Peyer's patch (tissue), 4 donors: ENCODE measurements around the gene DNMT1. TPM values are rescaled to one million over a fixed set of nuclear protein-coding genes. Genes with fewer than 3 reads are reported as not detected.
"Not testable (repeated sequence)": the region's sequence is repeated elsewhere in the genome, so short reads cannot be mapped to it uniquely, and the experiment has no call there.

Source experiments
- DNase-seq, 3 donors: peaks; one replicate each; pipeline ENCODE4 v3.0.0-alpha.2; 2017 to 2019
- H3K27ac ChIP-seq, 4 donors: fragments of 200-600 bp; sonication (generic); one replicate each; pipeline ENCODE4 v1.5.1; 2016 to 2019
- H3K27me3 ChIP-seq, 2 donors: fragments of 200-600 bp; sonication (generic); one replicate each; pipeline ENCODE4 v1.5.1; 2019
- H3K36me3 ChIP-seq, 3 donors: fragments of 200-600 bp; sonication (generic); one replicate each; pipeline ENCODE4 v1.5.1; 2016 to 2019
- H3K4me1 ChIP-seq, 4 donors: fragments of 200-600 bp; sonication (generic); one replicate each; pipeline ENCODE4 v1.5.1; 2016 to 2019
- H3K4me3 ChIP-seq, 4 donors: fragments of 200-600 bp; sonication (generic); 1 replicate in 3 of 4; 2 replicates in 1 of 4; pipeline ENCODE4 v1.5.1; 2016 to 2019; ENCODE audit warnings: mild to moderate bottlenecking in 1 of 4
- H3K9me3 ChIP-seq, 4 donors: fragments of 200-600 bp; sonication (generic); one replicate each; pipeline ENCODE4 v1.5.1; 2016 to 2019; ENCODE audit warnings: mild to moderate bottlenecking in 1 of 4
- POLR2A ChIP-seq, 2 donors: fragments of 450-650 bp; IDR thresholded peaks; one replicate each; pipeline ENCODE4 v1.5.1; 2017; ENCODE audit warnings: antibody characterized with exemption in 2 of 2, mild to moderate bottlenecking in 2 of 2, moderate library complexity in 2 of 2
- total RNA-seq, 4 donors: library from RNA; depleted of rRNA; stranded (reverse); fragments of >200 nt; gene quantifications; one replicate each; pipeline ENCODE4 v1.1.0, GENCODE V29; 2016
- TF ChIP-seq, protein P1 (sequence below), 6 experiments: fragments of 450-650 bp in 4 of 6; fragments of 200-600 bp in 2 of 6; sonication (generic) in 1 of 6; IDR thresholded peaks; one replicate each; pipeline ENCODE4 v1.5.1; 2017 to 2019; ENCODE audit warnings: antibody characterized with exemption in 6 of 6, mild to moderate bottlenecking in 3 of 6, moderate library complexity in 1 of 6

Gene DNMT1
- total RNA-seq, 4 donors from 2014 or later: 22.1 to 195 (median 41.5) TPM

DNA sequence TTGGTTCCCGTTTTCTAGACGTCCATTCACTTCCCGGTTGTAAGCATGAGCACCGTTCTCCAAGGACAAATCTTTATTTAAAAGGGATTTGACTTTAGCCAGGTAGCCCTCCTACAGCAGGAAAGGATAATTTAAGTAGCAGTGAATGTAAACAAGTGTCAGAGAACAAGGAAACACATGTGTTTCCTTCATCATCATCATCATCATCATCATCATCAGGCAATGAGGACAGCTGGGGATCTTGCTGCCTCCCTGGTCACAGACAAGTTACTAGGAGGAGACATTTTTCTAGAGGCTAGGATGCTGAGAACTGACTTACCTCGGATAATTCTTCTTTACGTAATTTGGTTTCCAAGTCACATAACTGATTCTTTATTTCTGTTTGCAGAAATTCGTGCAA, 14.3 kb downstream of the DNMT1 start:
- Histone ChIP-seq H3K27me3 (no peaks in the 10 kb centered on the region), H3K4me1 (no peaks in the 10 kb centered on the region), H3K36me3 (peaks cover 0 to 40% (median 0%) of the 10 kb centered on the region in 3 donors), H3K4me3 (no peak overlapping the region), H3K9me3 (no peaks in the 10 kb centered on the region), H3K27ac (no peak overlapping the region)
- TF ChIP-seq, protein P1, sequence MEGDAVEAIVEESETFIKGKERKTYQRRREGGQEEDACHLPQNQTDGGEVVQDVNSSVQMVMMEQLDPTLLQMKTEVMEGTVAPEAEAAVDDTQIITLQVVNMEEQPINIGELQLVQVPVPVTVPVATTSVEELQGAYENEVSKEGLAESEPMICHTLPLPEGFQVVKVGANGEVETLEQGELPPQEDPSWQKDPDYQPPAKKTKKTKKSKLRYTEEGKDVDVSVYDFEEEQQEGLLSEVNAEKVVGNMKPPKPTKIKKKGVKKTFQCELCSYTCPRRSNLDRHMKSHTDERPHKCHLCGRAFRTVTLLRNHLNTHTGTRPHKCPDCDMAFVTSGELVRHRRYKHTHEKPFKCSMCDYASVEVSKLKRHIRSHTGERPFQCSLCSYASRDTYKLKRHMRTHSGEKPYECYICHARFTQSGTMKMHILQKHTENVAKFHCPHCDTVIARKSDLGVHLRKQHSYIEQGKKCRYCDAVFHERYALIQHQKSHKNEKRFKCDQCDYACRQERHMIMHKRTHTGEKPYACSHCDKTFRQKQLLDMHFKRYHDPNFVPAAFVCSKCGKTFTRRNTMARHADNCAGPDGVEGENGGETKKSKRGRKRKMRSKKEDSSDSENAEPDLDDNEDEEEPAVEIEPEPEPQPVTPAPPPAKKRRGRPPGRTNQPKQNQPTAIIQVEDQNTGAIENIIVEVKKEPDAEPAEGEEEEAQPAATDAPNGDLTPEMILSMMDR (IDR thresholded peaks at IDR 0.05): no peak
- TF ChIP-seq POLR2A (IDR thresholded peaks at IDR 0.05): no peak
- no peak for DNase-seq

DNA sequence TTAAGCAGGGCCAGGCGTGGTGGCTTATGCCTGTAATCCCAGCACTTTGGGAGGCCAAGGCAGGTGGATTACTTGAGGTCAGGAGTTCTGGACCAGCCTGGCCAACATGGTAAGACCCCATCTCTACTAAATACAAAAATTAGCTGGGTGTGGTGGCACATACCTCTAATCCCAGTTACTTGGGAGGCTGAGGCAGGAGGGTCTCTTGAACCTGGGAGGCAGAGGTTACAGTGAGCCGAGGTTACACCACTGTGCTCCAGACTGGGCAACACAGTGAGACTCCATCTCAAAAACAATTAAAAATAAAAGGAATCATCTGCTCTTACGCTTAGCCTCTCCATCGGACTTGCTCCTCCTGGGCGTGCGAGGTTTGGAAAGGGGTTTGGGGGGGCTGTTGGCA, 14.7 kb downstream of the DNMT1 start:
- H3K4me3 ChIP-seq, H3K27me3 ChIP-seq, H3K27ac ChIP-seq, H3K4me1 ChIP-seq, H3K9me3 ChIP-seq, DNase-seq: not testable (repeated sequence)
- peaks cover 0 to 44% (median 0%) of the 10 kb centered on the region in 3 donors for H3K36me3 ChIP-seq

DNA sequence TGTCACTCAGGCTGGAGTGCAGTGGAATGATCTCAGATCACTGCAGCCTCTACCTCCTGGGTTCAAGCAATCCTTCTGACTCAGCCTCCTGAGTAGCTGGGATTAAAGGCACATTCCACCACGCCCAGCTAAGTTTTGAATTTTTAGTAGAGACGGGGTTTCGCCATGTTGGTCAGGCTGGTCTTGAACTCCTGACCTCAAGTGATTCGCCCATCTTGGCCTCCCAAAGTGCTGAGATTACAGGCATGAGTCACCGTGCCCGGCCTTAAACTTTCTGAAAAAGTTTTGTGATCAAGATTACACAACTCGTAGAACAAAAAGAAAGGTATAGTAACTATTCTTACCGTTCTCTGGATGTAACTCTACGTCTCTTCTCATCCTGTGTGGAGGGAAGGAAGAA, 21.2 kb downstream of the DNMT1 start:
- no peaks in the 10 kb centered on the region for H3K9me3 ChIP-seq
- TF ChIP-seq POLR2A (IDR thresholded peaks at IDR 0.05): no peak
- TF ChIP-seq, protein P1 (IDR thresholded peaks at IDR 0.05): no peak
- H3K36me3 ChIP-seq: peaks cover 0 to 71% (median 0%) of the 10 kb centered on the region in 3 donors
- DNase-seq: no peak
- H3K4me1 ChIP-seq: no peaks in the 10 kb centered on the region
- no peak overlapping the region for H3K4me3 ChIP-seq
- H3K27me3 ChIP-seq: no peaks in the 10 kb centered on the region
- no peak overlapping the region for H3K27ac ChIP-seq

DNA sequence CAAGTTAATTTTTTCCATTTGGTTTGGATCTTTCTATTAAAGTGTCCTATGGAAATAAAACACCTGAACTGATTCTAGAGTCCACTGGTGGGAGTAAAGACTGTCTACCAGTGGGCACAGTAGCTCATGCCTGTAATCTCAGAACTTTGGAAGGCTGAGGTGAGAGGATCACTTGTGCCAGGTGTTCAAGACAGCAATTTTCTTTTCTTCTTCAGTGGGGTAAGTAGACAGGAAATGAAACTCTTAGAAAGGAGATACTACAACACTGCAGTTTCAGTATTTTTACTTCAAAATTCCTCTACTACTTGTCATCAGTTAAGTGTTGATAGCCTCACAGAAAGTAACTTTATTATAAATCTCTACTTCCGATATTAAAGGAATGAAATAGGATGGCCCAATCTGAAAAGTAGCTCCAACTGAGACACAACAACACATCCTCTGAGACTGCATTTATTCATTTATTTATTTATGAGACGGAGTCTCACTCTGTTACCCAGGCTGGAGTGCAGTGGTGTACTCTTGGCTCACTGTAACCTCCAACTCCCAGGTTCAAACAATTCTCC, 26.3 kb downstream of the DNMT1 start:
- no peak overlapping the region for H3K27ac ChIP-seq
- no peak for DNase-seq
- no peaks in the 10 kb centered on the region for H3K9me3 ChIP-seq
- no peaks in the 10 kb centered on the region for H3K4me1 ChIP-seq
- peaks cover 0 to 81% (median 0%) of the 10 kb centered on the region in 3 donors for H3K36me3 ChIP-seq
- no peak overlapping the region for H3K4me3 ChIP-seq
- no peaks in the 10 kb centered on the region for H3K27me3 ChIP-seq
- TF ChIP-seq, protein P1 (IDR thresholded peaks at IDR 0.05): no peak
- TF ChIP-seq POLR2A (IDR thresholded peaks at IDR 0.05): no peak

DNA sequence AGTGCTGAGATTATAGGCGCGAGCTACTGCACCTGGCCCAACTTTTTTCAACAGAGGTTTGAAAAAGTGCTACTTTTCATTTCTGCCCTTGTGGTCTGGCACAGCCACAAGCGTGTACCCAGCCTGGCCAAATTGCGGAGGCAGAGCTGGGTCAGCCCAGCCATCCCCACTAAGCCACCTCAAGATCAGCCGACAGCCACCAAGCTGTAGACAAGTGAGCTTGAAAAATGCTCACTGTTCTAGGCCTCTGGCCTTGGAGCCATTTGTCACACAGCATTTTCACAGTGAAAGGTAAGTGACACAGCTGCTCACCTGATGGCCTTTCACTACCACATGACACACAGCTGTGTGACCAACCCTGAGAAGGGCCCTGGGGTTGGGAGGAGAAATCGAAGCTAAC, 27.3 kb downstream of the DNMT1 start:
- Histone ChIP-seq H3K27ac (no peak overlapping the region), H3K9me3 (no peaks in the 10 kb centered on the region), H3K4me1 (no peaks in the 10 kb centered on the region), H3K27me3 (no peaks in the 10 kb centered on the region), H3K36me3 (peaks cover 0 to 80% (median 0%) of the 10 kb centered on the region in 3 donors), H3K4me3 (no peak overlapping the region)
- TF ChIP-seq, protein P1 (IDR thresholded peaks at IDR 0.05): no peak
- no peak for TF ChIP-seq POLR2A (IDR thresholded peaks at IDR 0.05)
- DNase-seq: no peak

DNA sequence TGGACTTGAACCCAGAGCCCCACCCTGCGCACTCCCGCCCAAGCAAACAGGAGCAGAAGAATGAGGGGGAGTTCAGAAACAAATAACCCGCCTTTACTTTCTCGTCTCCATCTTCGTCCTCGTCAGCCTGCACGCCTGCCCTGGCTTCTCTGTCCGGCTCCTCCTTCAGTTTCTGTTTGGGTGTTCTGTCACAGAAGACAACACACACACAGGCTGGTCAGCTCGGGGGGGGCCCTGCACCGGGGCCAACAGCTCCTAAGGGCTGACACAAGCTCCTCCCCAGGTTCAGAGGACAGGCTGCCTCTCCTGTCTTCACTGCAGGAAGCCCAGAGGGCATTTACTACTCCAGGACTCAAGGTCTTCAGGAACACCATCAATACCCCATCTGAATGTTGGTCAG, 28.3 kb downstream of the DNMT1 start:
- not testable (repeated sequence) for H3K4me1 ChIP-seq, H3K27me3 ChIP-seq, H3K9me3 ChIP-seq, H3K27ac ChIP-seq, DNase-seq, H3K4me3 ChIP-seq
- peaks cover 0 to 80% (median 0%) of the 10 kb centered on the region in 3 donors for H3K36me3 ChIP-seq

DNA sequence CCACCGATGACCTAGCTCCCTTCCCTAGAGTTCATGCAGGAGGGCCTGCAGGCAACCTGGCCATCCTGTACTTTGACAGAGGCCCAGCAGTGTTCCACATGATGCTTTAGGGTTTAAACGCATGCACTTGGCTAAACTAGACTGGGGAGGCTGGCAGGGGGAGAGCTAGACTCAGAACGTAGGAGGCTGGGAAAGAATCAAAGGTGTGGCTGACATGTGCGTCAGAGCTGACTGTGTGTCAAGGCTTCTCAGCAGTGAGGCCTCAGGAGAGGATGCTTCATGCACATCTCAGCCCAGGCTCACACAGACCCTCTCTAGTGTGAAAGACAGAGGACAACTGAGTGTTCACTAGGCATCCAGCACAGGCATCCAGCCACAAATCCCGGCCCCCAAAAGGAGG, 28.7 kb downstream of the DNMT1 start:
- no peak for DNase-seq

More for the DNA sequence above, 28.7 kb downstream of the DNMT1 start:
- H3K27me3 ChIP-seq: no peaks in the 10 kb centered on the region
- H3K36me3 ChIP-seq: peaks cover 0 to 81% (median 0%) of the 10 kb centered on the region in 3 donors
- TF ChIP-seq POLR2A (IDR thresholded peaks at IDR 0.05): no peak
- TF ChIP-seq, protein P1 (IDR thresholded peaks at IDR 0.05): no peak
- H3K9me3 ChIP-seq: no peaks in the 10 kb centered on the region
- no peaks in the 10 kb centered on the region for H3K4me1 ChIP-seq
- no peak overlapping the region for H3K4me3 ChIP-seq
- H3K27ac ChIP-seq: no peak overlapping the region
